HepG2 (cell line): Measurements from ENCODE around the gene SFT2D2. TPM values are rescaled to one million over a fixed set of nuclear protein-coding genes. Genes with fewer than 3 reads are reported as not detected.
A peak's percentile ranks its signal among the peaks of the same experiment; 100 is the strongest.

Experiments
- ATAC-seq: fragments of 200-7000 bp; cut with Tn5 transposase; 3 replicates; pipeline ENCODE4 v1.9.1; 2020; ENCODE audit warnings: mild to moderate bottlenecking, moderate library complexity
- BruUV-seq: library from RNA; stranded (reverse); fragments of 400-500 nt; replicated peaks from 2 replicates; lab custom pipeline; 2021; lab: Mats Ljungman, UMichigan
- CTCF ChIA-PET: fragments of 300-600 bp; formaldehyde crosslinking; extraction: SDS; loops from one replicate; lab custom pipeline; 2021; ENCODE audit warnings: low total read pairs, inconsistent platforms, low intra/inter-chr PET ratio; lab: Yijun Ruan, JAX
- POLR2A ChIA-PET: fragments of 350-600 bp; sonication (Branson Sonifier 250); formaldehyde crosslinking; loops from one replicate; lab custom pipeline; 2020; ENCODE audit warnings: antibody characterized with exemption, inconsistent platforms; lab: Yijun Ruan, JAX
- DNase-seq: peaks from one replicate; pipeline ENCODE4 v3.0.0-alpha.2; 2015; ENCODE audit warnings: low spot score
- FAIRE-seq: peaks from 3 replicates; lab custom pipeline; 2011; peaks lifted over from hg19 to GRCh38; lab: Jason Lieb, UNC
- H2AFZ ChIP-seq: one replicate; pipeline ENCODE4 v1.6.1; 2011; ENCODE audit warnings: low read length, inconsistent platforms
- H3K27ac ChIP-seq: fragments of 300-600 bp; 3 replicates; pipeline ENCODE4 v1.8.0; 2011; ENCODE audit warnings: mixed run types, mild to moderate bottlenecking, mixed read lengths, low read length, inconsistent platforms; ENCODE audit not compliant: insufficient read depth; ENCODE audit errors: extremely low read length
- H3K27me3 ChIP-seq, 2 experiments: fragments of 200-600 bp in 1 of 2; 2 replicates in 1 of 2; 3 replicates in 1 of 2; pipeline versions ENCODE4 v1.6.0 to v1.8.0; 2011; ENCODE audit warnings: low read length in 2 of 2, mild to moderate bottlenecking in 2 of 2, moderate library complexity in 2 of 2, inconsistent platforms in 1 of 2; ENCODE audit not compliant: insufficient read depth in 2 of 2, control insufficient read depth in 1 of 2
- H3K36me3 ChIP-seq, 2 experiments: fragments of 200-600 bp in 1 of 2; replicated peaks in 1 of 2; 2 replicates in 1 of 2; 3 replicates in 1 of 2; pipeline versions ENCODE4 v1.5.1 to v1.8.0; 2011; ENCODE audit warnings: low read length in 2 of 2, inconsistent platforms in 1 of 2; ENCODE audit not compliant: insufficient read depth in 2 of 2, control insufficient read depth in 1 of 2
- H3K4me1 ChIP-seq: 2 replicates; pipeline ENCODE4 v1.5.1; 2012; ENCODE audit warnings: low read length, inconsistent platforms; ENCODE audit not compliant: insufficient read depth
- H3K4me2 ChIP-seq: 2 replicates; pipeline ENCODE4 v1.6.0; 2011; ENCODE audit warnings: low read depth, low read length, inconsistent platforms
- H3K4me3 ChIP-seq, 3 experiments: fragments of 200-600 bp in 1 of 3; sonication (generic), shearing (Covaris generic) in 1 of 3; replicated peaks in 1 of 3; 2 replicates each; pipeline ENCODE4 v1.5.1; 2011 to 2016; ENCODE audit warnings: low read length in 3 of 3, inconsistent platforms in 2 of 3, low read depth in 2 of 3, mild to moderate bottlenecking in 2 of 3, control low read depth in 1 of 3, mixed read lengths in 1 of 3; ENCODE audit not compliant: insufficient read depth in 1 of 3
- H3K79me2 ChIP-seq: one replicate; pipeline ENCODE4 v1.6.1; 2011; ENCODE audit warnings: low read length, inconsistent platforms; ENCODE audit not compliant: insufficient read depth
- H3K9ac ChIP-seq: 2 replicates; pipeline ENCODE4 v1.6.0; 2011; ENCODE audit warnings: mild to moderate bottlenecking, low read depth, low read length, inconsistent platforms; ENCODE audit not compliant: insufficient read depth
- H3K9me3 ChIP-seq: 2 replicates; pipeline ENCODE4 v1.5.1; 2012; ENCODE audit warnings: mild to moderate bottlenecking, low read length
- H4K20me1 ChIP-seq: 2 replicates; pipeline ENCODE4 v1.6.0; 2011; ENCODE audit warnings: inconsistent platforms, mild to moderate bottlenecking, low read length, moderate library complexity; ENCODE audit not compliant: insufficient read depth
- ARNT2 ChIP-seq: sonication (generic); formaldehyde crosslinking; IDR thresholded peaks from 2 replicates; pipeline ENCODE4 v1.8.0; 2022; ENCODE audit warnings: mild to moderate bottlenecking, low read depth, missing genetic modification reagents, moderate library complexity
- FOXA3 ChIP-seq: IDR thresholded peaks from 2 replicates; pipeline ENCODE4 v1.6.1; 2016; ENCODE audit warnings: missing genetic modification reagents, missing compliant biosample characterization
- GABPA ChIP-seq, 2 experiments: IDR thresholded peaks; 2 replicates each; pipeline ENCODE4 v1.6.1; 2011 to 2016; ENCODE audit warnings: low read depth in 2 of 2, low read length in 1 of 2, missing biosample characterization in 1 of 2, missing genetic modification characterization in 1 of 2
- GLMP ChIP-seq: sonication (generic); formaldehyde crosslinking; IDR thresholded peaks from 2 replicates; pipeline ENCODE4 v1.9.0; 2021; ENCODE audit warnings: missing genetic modification reagents, mild to moderate bottlenecking, borderline replicate concordance
- HNF4A ChIP-seq: sonication (generic); formaldehyde crosslinking; IDR thresholded peaks from 2 replicates; pipeline ENCODE4 v1.4.0; 2020; ENCODE audit warnings: missing genetic modification reagents
- MATR3 ChIP-seq: sonication (generic); formaldehyde crosslinking; IDR thresholded peaks from 2 replicates; pipeline ENCODE4 v1.4.0; 2020; ENCODE audit warnings: missing genetic modification reagents
- SAP130 ChIP-seq: IDR thresholded peaks from 2 replicates; pipeline ENCODE4 v1.6.1; 2016; ENCODE audit warnings: low read depth
- ZNF251 ChIP-seq: sonication (generic); formaldehyde crosslinking; IDR thresholded peaks from 2 replicates; pipeline ENCODE4 v1.9.0; 2021; ENCODE audit warnings: mild to moderate bottlenecking, missing genetic modification reagents
- ZNF749 ChIP-seq: sonication (generic); formaldehyde crosslinking; IDR thresholded peaks from 2 replicates; pipeline ENCODE4 v1.8.0; 2022; ENCODE audit warnings: mild to moderate bottlenecking, missing genetic modification reagents, moderate library complexity, borderline replicate concordance
- ZNF883 ChIP-seq: sonication (generic); formaldehyde crosslinking; IDR thresholded peaks from 2 replicates; pipeline ENCODE4 v1.5.1; 2020; ENCODE audit warnings: mild to moderate bottlenecking, missing genetic modification reagents; ENCODE audit errors: not compliant biosample characterization
- ZNF891 ChIP-seq: sonication (generic); formaldehyde crosslinking; IDR thresholded peaks from 2 replicates; pipeline ENCODE4 v1.5.0; 2020; ENCODE audit warnings: mild to moderate bottlenecking, missing genetic modification reagents
- WGBS: methylation state at CpG from one replicate; pipeline ENCODE4 v1.1.6; 2017; ENCODE audit warnings: low lambda C conversion rate; 5-methylcytosine and 5-hydroxymethylcytosine counted together
- in situ Hi-C: cut with HindIII; loops from 2 replicates; pipeline ENCODE4 v1.10.0; 2017; ENCODE audit warnings: low pct_unique_long_range_greater_than_20kb; ENCODE audit not compliant: extremely low pct_ligation_motif_present
- intact Hi-C: fragments of 100-400 bp; cut with micrococcal nuclease; formaldehyde crosslinking; loops from one replicate; pipeline ENCODE4 v1.10.0; 2022; ENCODE audit not compliant: unreplicated experiment
- polyA plus RNA-seq, 8 experiments: library from polyadenylated mRNA; depleted of rRNA in 3 of 8; stranded (reverse) in 7 of 8; unstranded in 1 of 8; fragments of >200 nt; fragmentation: Illumina TruSeq in 4 of 8; extraction: Trizol in 4 of 8; gene quantifications; 2 replicates each; pipeline versions ENCODE4 v1.2.1 to v1.2.3, GENCODE V29; 2011 to 2016; ENCODE audit warnings: low read depth in 4 of 8, missing spikeins in 1 of 8, mixed read lengths in 1 of 8; ENCODE audit not compliant: insufficient read depth in 1 of 8
- total RNA-seq, 5 experiments: library from RNA; depleted of rRNA; stranded (reverse); fragments of >200 nt; fragmentation: Illumina TruSeq; extraction: Trizol; gene quantifications; 2 replicates each; pipeline ENCODE4 v1.2.3, GENCODE V29; 2016; ENCODE audit warnings: low read depth in 1 of 5

SFT2D2 gene
- total and polyA plus RNA-seq, 2 of the 13 experiments (the other 11 are each of a cell fraction or from before 2014, with no cell fraction given): 10.0 to 28.8 TPM

GRCh38 chr1:168210312-168210711, 15.5 kb upstream of the SFT2D2 start:
- DNase-seq (peak; percentile 29), FAIRE-seq (peak; percentile 77), ATAC-seq (peak; percentile 67)
- Histone ChIP-seq H3K4me2 (peak overlapping the region; percentile 46), H3K9ac (no peak overlapping the region), H3K27ac (no peak overlapping the region), H3K9me3 (no peaks in the 10 kb centered on the region), H3K79me2 (no peaks in the 10 kb centered on the region), H2AFZ (no peak overlapping the region), H3K4me1 (peaks cover 17% of the 10 kb centered on the region), H4K20me1 (no peaks in the 10 kb centered on the region), H3K4me3 (no peak overlapping the region), H3K27me3 (no peaks in the 10 kb centered on the region), H3K36me3 (no peaks in the 10 kb centered on the region)
- CTCF ChIA-PET: no interaction called here
- POLR2A ChIA-PET: no interaction called here
- intact Hi-C loops: no loop called here
- BruUV-seq: no TSS peak
- TF ChIP-seq FOXA3: 0 out of 2 replicates have a peak, but pooled peaks have one; percentile 9
- no peak for TF ChIP-seq ZNF251 (CRISPR knock-in tag)
- TF ChIP-seq MATR3 (CRISPR knock-in tag): no peak
- 0 out of 2 replicates have a peak, but pooled peaks have one; percentile 11 for TF ChIP-seq SAP130 (CRISPR knock-in tag)
- TF ChIP-seq ZNF749 (CRISPR knock-in tag): no peak
- TF ChIP-seq ZNF891: no peak
- no peak for TF ChIP-seq ZNF883
- no peak for TF ChIP-seq GLMP (CRISPR knock-in tag)
- TF ChIP-seq HNF4A (CRISPR knock-in tag): peak; percentile 65
- TF ChIP-seq GABPA (IDR thresholded peaks at IDR 0.05; ENCODE audit: low read depth, low read length): no peak
- TF ChIP-seq GABPA (CRISPR knock-in tag; IDR thresholded peaks at IDR 0.05; ENCODE audit: low read depth): no peak
- TF ChIP-seq ARNT2 (CRISPR knock-in tag): no peak
- WGBS: 6% methylated on average over 3 of the region's 3 CpGs
- in situ Hi-C loops: no loop called here
